Ishikawa (cell line): ENCODE measurements around the gene LAMC3.

Experiments
- CEBPB ChIP-seq: IDR thresholded peaks from 2 replicates; pipeline ENCODE4 v1.6.1; 2012
- CREB1 ChIP-seq: IDR thresholded peaks from 2 replicates; pipeline ENCODE4 v1.6.1; 2012; ENCODE audit warnings: low read depth
- EGR1 ChIP-seq: IDR thresholded peaks from 2 replicates; pipeline ENCODE4 v1.6.1; 2012
- FOXM1 ChIP-seq: IDR thresholded peaks from 2 replicates; pipeline ENCODE4 v1.6.1; 2012; ENCODE audit warnings: low read depth, borderline replicate concordance
- NFIC ChIP-seq: IDR thresholded peaks from 2 replicates; pipeline ENCODE4 v1.6.1; 2012
- RAD21 ChIP-seq: IDR thresholded peaks from 2 replicates; pipeline ENCODE4 v1.6.1; 2012; ENCODE audit warnings: low read depth
- REST ChIP-seq: IDR thresholded peaks from 2 replicates; pipeline ENCODE4 v1.6.1; 2012; ENCODE audit warnings: low read depth, mild to moderate bottlenecking
- TAF1 ChIP-seq: IDR thresholded peaks from 2 replicates; pipeline ENCODE4 v1.6.1; 2012; ENCODE audit warnings: low read depth, mild to moderate bottlenecking
- TEAD4 ChIP-seq: IDR thresholded peaks from 2 replicates; pipeline ENCODE4 v1.6.1; 2012
- USF1 ChIP-seq: IDR thresholded peaks from 2 replicates; pipeline ENCODE4 v1.6.1; 2012
- YY1 ChIP-seq: IDR thresholded peaks from 2 replicates; pipeline ENCODE4 v1.6.1; 2012; ENCODE audit warnings: low read depth
- ZBTB7A ChIP-seq: IDR thresholded peaks from 2 replicates; pipeline ENCODE4 v1.6.1; 2012; ENCODE audit warnings: low read depth

- TF ChIP-seq RAD21 (no peak), TAF1 (no peak), FOXM1 (no peak), REST (no peak), USF1 (no peak), ZBTB7A (no peak), YY1 (no peak), EGR1 (no peak), CEBPB (no peak), TEAD4 (no peak), NFIC (no peak), CREB1 (no peak)
Measured at GRCh38 chr9:131046093-131046380, 37.1 kb downstream of the LAMC3 start.
